ENCODE measurements around the gene LEKR1.
A peak's percentile ranks its signal among the peaks of the same experiment; 100 is the strongest.

- TF ChIP-seq, protein P1, sequence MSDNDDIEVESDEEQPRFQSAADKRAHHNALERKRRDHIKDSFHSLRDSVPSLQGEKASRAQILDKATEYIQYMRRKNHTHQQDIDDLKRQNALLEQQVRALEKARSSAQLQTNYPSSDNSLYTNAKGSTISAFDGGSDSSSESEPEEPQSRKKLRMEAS (IDR thresholded peaks at IDR 0.05; ENCODE audit: insufficient read depth, insufficient read length), result no peak
- TF ChIP-seq POLR2AphosphoS5 (IDR thresholded peaks at IDR 0.05; ENCODE audit: insufficient read depth, low read depth, low read length), result peak; percentile 48
- TF ChIP-seq EZH2 (IDR thresholded peaks at IDR 0.05; ENCODE audit: borderline replicate concordance, low read depth, low read length, severe bottlenecking), result no peak
- no peak for TF ChIP-seq POLR2A (IDR thresholded peaks at IDR 0.05; ENCODE audit: low read depth, low read length)
- TF ChIP-seq CTCF (IDR thresholded peaks at IDR 0.05; ENCODE audit: extremely low read depth in 1 of 2, insufficient read depth in 1 of 2, low read depth in 1 of 2, low read length in 2 of 2), result no peak
These were observed 201.9 kb downstream of the LEKR1 start for GRCh38 chr3:157027861-157028745.

All from endothelial cell of umbilical vein (primary cell).